Measurements from ENCODE around the gene PTK7. TPM values are rescaled to one million over a fixed set of nuclear protein-coding genes. Genes with fewer than 3 reads are reported as not detected.
A peak's percentile ranks its signal among the peaks of the same experiment; 100 is the strongest.

The PTK7 gene
- total and polyA plus RNA-seq, 2 of the 8 experiments (the other 6 are each of a cell fraction or from before 2014, with no cell fraction given) = 110 to 138 TPM

- ChIA-PET CTCF (ENCODE audit: partially characterized antibody) (interaction anchor here (0.6 to 2.1 kb wide), 6 partner anchors 8 to 135 kb away, joined by 3 to 8 read pairs (median 4); no protein-coding TSS in a partner anchor), POLR2A (ENCODE audit: partially characterized antibody) (interaction anchor here (3.2 kb wide), 1 partner anchor 44 kb away, joined by 11 read pairs; the partner anchor contains the start of gene PTK7)
- Histone ChIP-seq H3K4me3 (ENCODE audit: extremely low read depth in 1 of 4, insufficient read depth in 2 of 4, low read depth in 3 of 4, low read length in 4 of 4) (no peak overlapping the region), H4K20me1 (replicated peaks in 1 of 2; ENCODE audit: control insufficient read depth in 1 of 2, insufficient read depth in 2 of 2, low read length in 2 of 2) (peaks cover 3 to 10% of the 10 kb centered on the region in 2 experiments), H3K27ac (ENCODE audit: low read depth, low read length) (no peak overlapping the region), H4K5ac (ENCODE audit: insufficient read length, low read depth, low read length) (no peak overlapping the region), H3K79me1 (ENCODE audit: low read depth, low read length) (peaks cover 26% of the 10 kb centered on the region), H2AK5ac (ENCODE audit: low read depth, low read length) (no peak overlapping the region), H3K4me1 (replicated peaks in 1 of 4; ENCODE audit: control insufficient read depth in 3 of 4, insufficient read depth in 4 of 4, low read length in 3 of 4) (peaks cover 2 to 17% (median 9%) of the 10 kb centered on the region in 4 experiments), H2BK20ac (ENCODE audit: low read length) (no peak overlapping the region), H2BK5ac (ENCODE audit: low read depth, low read length) (no peak overlapping the region), H3K4me2 (ENCODE audit: insufficient read depth in 1 of 2, low read depth in 2 of 2, low read length in 2 of 2) (no peak overlapping the region), H2AFZ (ENCODE audit: low read length) (no peak overlapping the region), H3K18ac (ENCODE audit: extremely low read depth, low read length) (no peak overlapping the region), H4K91ac (replicated peaks; ENCODE audit: insufficient read length, low read length) (no peak overlapping the region), H3K36me3 (ENCODE audit: control insufficient read depth in 2 of 4, insufficient read depth in 4 of 4, low read length in 3 of 4) (no peaks in the 10 kb centered on the region), H3K23ac (ENCODE audit: insufficient read length) (no peak overlapping the region), H3K23me2 (ENCODE audit: low read depth, low read length) (no peaks in the 10 kb centered on the region), H2BK12ac (ENCODE audit: low read depth, low read length) (no peak overlapping the region), H3K79me2 (ENCODE audit: control insufficient read depth in 1 of 2, insufficient read depth in 2 of 2, low read length in 2 of 2) (peaks cover 0 to 82% of the 10 kb centered on the region in 2 experiments; a peak in 3 of 4 replicates), H3K4ac (replicated peaks; ENCODE audit: insufficient read length, low read depth, low read length) (no peak overlapping the region), H2BK15ac (ENCODE audit: low read length) (no peak overlapping the region), H3K9ac (replicated peaks in 1 of 4; ENCODE audit: extremely low read depth in 1 of 4, low read depth in 3 of 4, low read length in 3 of 4) (no peak overlapping the region), H4K8ac (ENCODE audit: extremely low read depth, insufficient read depth, low read length) (peak overlapping the region; percentile 62; the same call in 1 of the 2 replicates), H3K14ac (ENCODE audit: insufficient read length) (no peak overlapping the region), H2BK120ac (replicated peaks; ENCODE audit: low read depth, low read length) (no peak overlapping the region), H3K9me3 (ENCODE audit: insufficient read depth in 2 of 2, low read depth in 1 of 2, low read length in 1 of 2) (no peaks in the 10 kb centered on the region), H3K27me3 (replicated peaks in 1 of 4; ENCODE audit: control insufficient read depth in 3 of 4, extremely low read depth in 1 of 4, insufficient read depth in 3 of 4, low read length in 3 of 4) (no peaks in the 10 kb centered on the region), H3K56ac (replicated peaks; ENCODE audit: insufficient read length, low read depth, low read length) (no peak overlapping the region)
- DNase-seq (ENCODE audit: low read depth in 1 of 2, low spot score in 2 of 2) (no peak), FAIRE-seq (no peak)
- 88% methylated on average over 9 of the region's 9 CpGs; no CpG with 5 or more reads in 1 of the 2 experiments for WGBS, 2 experiments (ENCODE audit: extremely low coverage in 1 of 2, insufficient coverage in 1 of 2, insufficient read length in 1 of 2, insufficient replicate concordance in 2 of 2, low coverage in 1 of 2, low lambda C conversion rate in 2 of 2, missing lambda C conversion rate in 1 of 2)
- 0 out of 2 replicates have a peak, but pooled peaks have one; percentile 25 for TF ChIP-seq TEAD4 (IDR thresholded peaks at IDR 0.05; ENCODE audit: low read depth, low read length)
- TF ChIP-seq RNF2 (IDR thresholded peaks at IDR 0.05; ENCODE audit: borderline replicate concordance, low read depth, low read length, missing control alignments, poor library complexity, severe bottlenecking) = no peak
- no peak for TF ChIP-seq ZNF274 (IDR thresholded peaks at IDR 0.05; ENCODE audit: borderline replicate concordance, extremely low read depth, low read length)
- peak in 1 of 2 experiments; percentile 11; a peak in 1 of 4 replicates for TF ChIP-seq RAD21 (IDR thresholded peaks at IDR 0.05 in 1 of 2, conservative IDR thresholded peaks at IDR 0.05 in 1 of 2; ENCODE audit: low read depth in 2 of 2, low read length in 2 of 2)
Measured at GRCh38 chr6:43120944-43121913, 45.1 kb downstream of the PTK7 start.
